WI38 (cell line): ENCODE measurements around the gene GPHN.

ENCODE experiments used
- H3K4me3 ChIP-seq: 2 replicates; pipeline ENCODE4 v1.5.1; 2011; ENCODE audit warnings: low read depth, mild to moderate bottlenecking, control low read depth, low read length
- TF ChIP-seq, protein P1 (sequence below): IDR thresholded peaks from 2 replicates; pipeline ENCODE4 v1.5.1; 2012; ENCODE audit warnings: low read depth, mild to moderate bottlenecking, control low read depth, low read length

GPHN gene

DNA sequence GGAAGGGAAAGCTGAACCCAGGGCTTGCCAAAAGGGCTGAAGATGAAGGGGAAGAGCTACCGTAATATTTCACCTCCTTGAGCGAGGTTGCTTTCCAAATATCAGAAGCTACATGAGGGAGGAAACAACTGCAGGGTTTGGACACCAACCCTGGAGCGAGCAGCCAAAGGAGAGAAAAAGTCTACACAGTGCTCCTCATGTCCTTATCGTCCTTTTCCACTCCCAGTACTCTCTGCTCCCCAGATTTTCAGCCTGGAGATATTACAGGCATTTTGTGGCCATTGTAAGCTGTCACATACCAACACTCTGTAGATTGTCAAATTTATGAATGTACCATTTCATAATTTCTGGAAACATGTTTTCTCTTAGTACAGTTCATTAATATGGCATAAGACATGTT, 115.9 kb downstream of the GPHN start:
- no peak overlapping the region for H3K4me3 ChIP-seq
- TF ChIP-seq, protein P1, sequence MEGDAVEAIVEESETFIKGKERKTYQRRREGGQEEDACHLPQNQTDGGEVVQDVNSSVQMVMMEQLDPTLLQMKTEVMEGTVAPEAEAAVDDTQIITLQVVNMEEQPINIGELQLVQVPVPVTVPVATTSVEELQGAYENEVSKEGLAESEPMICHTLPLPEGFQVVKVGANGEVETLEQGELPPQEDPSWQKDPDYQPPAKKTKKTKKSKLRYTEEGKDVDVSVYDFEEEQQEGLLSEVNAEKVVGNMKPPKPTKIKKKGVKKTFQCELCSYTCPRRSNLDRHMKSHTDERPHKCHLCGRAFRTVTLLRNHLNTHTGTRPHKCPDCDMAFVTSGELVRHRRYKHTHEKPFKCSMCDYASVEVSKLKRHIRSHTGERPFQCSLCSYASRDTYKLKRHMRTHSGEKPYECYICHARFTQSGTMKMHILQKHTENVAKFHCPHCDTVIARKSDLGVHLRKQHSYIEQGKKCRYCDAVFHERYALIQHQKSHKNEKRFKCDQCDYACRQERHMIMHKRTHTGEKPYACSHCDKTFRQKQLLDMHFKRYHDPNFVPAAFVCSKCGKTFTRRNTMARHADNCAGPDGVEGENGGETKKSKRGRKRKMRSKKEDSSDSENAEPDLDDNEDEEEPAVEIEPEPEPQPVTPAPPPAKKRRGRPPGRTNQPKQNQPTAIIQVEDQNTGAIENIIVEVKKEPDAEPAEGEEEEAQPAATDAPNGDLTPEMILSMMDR, result no peak

DNA sequence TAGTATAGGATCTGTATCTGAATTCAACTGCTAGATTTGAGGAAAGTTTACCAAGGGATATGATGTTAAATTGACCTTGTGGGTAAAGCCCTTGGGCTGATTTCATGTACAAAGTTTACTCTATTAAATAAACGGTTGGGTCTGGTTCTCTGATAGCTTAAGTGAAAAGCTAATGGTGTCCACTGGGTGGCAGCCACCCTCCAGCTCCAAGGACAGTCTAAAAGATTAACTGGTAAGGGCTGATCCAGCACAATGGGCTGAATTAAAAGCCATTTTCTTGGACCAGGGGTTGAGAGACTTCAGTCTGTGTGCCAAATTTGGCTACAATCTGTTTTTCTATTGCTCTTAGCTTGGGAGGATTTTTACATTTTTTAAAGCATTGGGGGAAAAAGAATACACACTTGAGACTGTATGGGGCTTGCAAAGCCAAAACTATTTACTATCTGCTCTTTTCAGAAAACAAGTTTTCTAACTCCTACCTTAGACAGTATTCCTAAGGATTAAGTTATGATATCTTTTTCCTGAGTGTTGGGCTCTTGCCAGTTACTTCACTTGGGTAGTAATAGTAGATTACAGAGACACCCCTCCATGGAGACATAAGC, 116.5 kb downstream of the GPHN start:
- TF ChIP-seq, protein P1, result 0 out of 2 replicates have a peak, but pooled peaks have one; percentile 5
- no peak overlapping the region for H3K4me3 ChIP-seq

GRCh38 chr14:66628636-66629035, 120.7 kb downstream of the GPHN start:
- TF ChIP-seq, protein P1, result no peak
- H3K4me3 ChIP-seq, result no peak overlapping the region

DNA sequence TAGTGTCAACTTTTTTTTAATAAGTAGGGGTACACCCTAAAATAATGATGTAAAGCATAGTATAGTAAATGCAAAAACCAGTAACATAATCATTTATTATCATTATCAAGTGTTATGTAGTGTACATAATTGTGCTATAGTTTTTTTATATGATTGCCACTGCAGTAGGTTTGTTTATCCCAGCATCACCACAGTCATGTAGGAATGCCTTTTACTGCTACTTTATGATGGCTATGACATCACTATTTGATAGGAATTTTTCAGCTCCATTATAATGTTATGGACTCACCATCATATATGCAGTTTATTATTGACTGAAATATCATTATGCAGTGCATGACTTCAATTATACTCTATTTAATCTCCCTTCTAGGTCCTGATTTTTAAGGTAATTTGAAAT, 121.6 kb downstream of the GPHN start:
- TF ChIP-seq, protein P1, result no peak
- no peak overlapping the region for H3K4me3 ChIP-seq

- TF ChIP-seq, protein P1, result no peak
- H3K4me3 ChIP-seq, result no peak overlapping the region
Measured at GRCh38 chr14:66634876-66635275, 126.9 kb downstream of the GPHN start.

- no peak overlapping the region for H3K4me3 ChIP-seq
- TF ChIP-seq, protein P1, result no peak
Measured at GRCh38 chr14:66635435-66635834, 127.5 kb downstream of the GPHN start.

GRCh38 chr14:66636240-66636639, 128.3 kb downstream of the GPHN start:
- no peak overlapping the region for H3K4me3 ChIP-seq
- TF ChIP-seq, protein P1, result no peak
